H9 (cell line): ENCODE data around the gene RFFL. TPM values are rescaled to one million over a fixed set of nuclear protein-coding genes. Genes with fewer than 3 reads are reported as not detected.

Experiments
- DNase-seq: peaks from one replicate; pipeline ENCODE4 v3.0.0-alpha.2; 2017
- H2AFZ ChIP-seq: one replicate; pipeline ENCODE4 v1.6.1; 2013; ENCODE audit warnings: mild to moderate bottlenecking, low read length, control low read depth, moderate library complexity
- H2AK5ac ChIP-seq: 2 replicates; pipeline ENCODE4 v1.6.1; 2013; ENCODE audit warnings: low read length, control low read depth, mixed read lengths; ENCODE audit not compliant: insufficient read length
- H2BK120ac ChIP-seq: one replicate; pipeline ENCODE4 v1.6.1; 2013; ENCODE audit warnings: low read depth, mild to moderate bottlenecking, low read length, control low read depth, inconsistent platforms; ENCODE audit not compliant: poor library complexity, severe bottlenecking
- H2BK12ac ChIP-seq: 2 replicates; pipeline ENCODE4 v1.6.1; 2013; ENCODE audit warnings: low read length, control low read depth, mixed read lengths, low read depth; ENCODE audit not compliant: insufficient read length
- H2BK15ac ChIP-seq: 2 replicates; pipeline ENCODE4 v1.6.1; 2013; ENCODE audit warnings: low read depth, low read length, control low read depth
- H2BK20ac ChIP-seq: one replicate; pipeline ENCODE4 v1.6.1; 2013; ENCODE audit warnings: low read depth, mild to moderate bottlenecking, low read length, control low read depth, inconsistent platforms; ENCODE audit not compliant: poor library complexity, severe bottlenecking
- H2BK5ac ChIP-seq: 2 replicates; pipeline ENCODE4 v1.6.1; 2013; ENCODE audit warnings: low read length, control low read depth, mixed read lengths; ENCODE audit not compliant: insufficient read length
- H3K14ac ChIP-seq: 2 replicates; pipeline ENCODE4 v1.6.1; 2013; ENCODE audit warnings: low read length, control low read depth; ENCODE audit not compliant: insufficient read depth
- H3K18ac ChIP-seq: 2 replicates; pipeline ENCODE4 v1.6.1; 2013; ENCODE audit warnings: low read depth, mild to moderate bottlenecking, mixed read lengths, low read length, control low read depth; ENCODE audit not compliant: insufficient read length
- H3K23ac ChIP-seq: 2 replicates; pipeline ENCODE4 v1.6.1; 2013; ENCODE audit warnings: low read length, control low read depth, mixed read lengths, low read depth; ENCODE audit not compliant: insufficient read length
- H3K23me2 ChIP-seq: 2 replicates; pipeline ENCODE4 v1.6.1; 2013; ENCODE audit warnings: low read depth, mild to moderate bottlenecking, mixed read lengths, low read length, control low read depth; ENCODE audit not compliant: insufficient read length, poor library complexity, severe bottlenecking
- H3K27ac ChIP-seq: 2 replicates; pipeline ENCODE4 v1.5.1; 2013; ENCODE audit warnings: low read length, control low read depth, mixed read lengths, low read depth; ENCODE audit not compliant: insufficient read length
- H3K27me3 ChIP-seq: 2 replicates; pipeline ENCODE4 v1.6.1; 2013; ENCODE audit warnings: low read length, control low read depth, inconsistent platforms; ENCODE audit not compliant: insufficient read depth
- H3K4ac ChIP-seq: 2 replicates; pipeline ENCODE4 v1.6.1; 2013; ENCODE audit warnings: low read depth, mild to moderate bottlenecking, control low read depth, inconsistent platforms, low read length, moderate library complexity
- H3K4me1 ChIP-seq: 2 replicates; pipeline ENCODE4 v1.6.1; 2013; ENCODE audit warnings: low read length, control low read depth, inconsistent platforms; ENCODE audit not compliant: insufficient read depth
- H3K4me2 ChIP-seq: 2 replicates; pipeline ENCODE4 v1.6.1; 2013; ENCODE audit warnings: low read length, control low read depth, mixed read lengths; ENCODE audit not compliant: insufficient read length, insufficient read depth
- H3K56ac ChIP-seq: 2 replicates; pipeline ENCODE4 v1.6.1; 2013; ENCODE audit warnings: low read depth, mild to moderate bottlenecking, mixed read lengths, low read length, control low read depth; ENCODE audit not compliant: insufficient read length
- H3K79me1 ChIP-seq: 2 replicates; pipeline ENCODE4 v1.6.1; 2013; ENCODE audit warnings: low read depth, mild to moderate bottlenecking, moderate library complexity, low read length, control low read depth, inconsistent platforms; ENCODE audit not compliant: insufficient read depth, poor library complexity, severe bottlenecking
- H3K79me2 ChIP-seq: 2 replicates; pipeline ENCODE4 v1.6.1; 2013; ENCODE audit warnings: low read length, control low read depth, inconsistent platforms; ENCODE audit not compliant: insufficient read depth
- H3K9ac ChIP-seq: 2 replicates; pipeline ENCODE4 v1.6.1; 2013; ENCODE audit warnings: low read length, control low read depth, mixed read lengths; ENCODE audit not compliant: insufficient read length; ENCODE audit errors: extremely low read depth
- H3K9me3 ChIP-seq: one replicate; pipeline ENCODE4 v1.6.1; 2013; ENCODE audit warnings: low read depth, low read length, inconsistent platforms; ENCODE audit not compliant: control insufficient read depth
- H3T11ph ChIP-seq: one replicate; pipeline ENCODE4 v1.6.1; 2013; ENCODE audit warnings: mild to moderate bottlenecking, low read length, control low read depth, inconsistent platforms
- H4K20me1 ChIP-seq: one replicate; pipeline ENCODE4 v1.6.1; 2013; ENCODE audit not compliant: control insufficient read depth, insufficient read length, insufficient read depth
- H4K5ac ChIP-seq: 2 replicates; pipeline ENCODE4 v1.6.1; 2013; ENCODE audit warnings: low read depth, mild to moderate bottlenecking, mixed read lengths, low read length, control low read depth; ENCODE audit not compliant: insufficient read length
- H4K8ac ChIP-seq: replicated peaks from 2 replicates; pipeline ENCODE4 v1.6.1; 2013; ENCODE audit warnings: low read length, control low read depth, mixed read lengths, low read depth; ENCODE audit not compliant: insufficient read length
- H4K91ac ChIP-seq: 2 replicates; pipeline ENCODE4 v1.6.1; 2013; ENCODE audit warnings: low read depth, mild to moderate bottlenecking, moderate library complexity, mixed read lengths, low read length, control low read depth; ENCODE audit not compliant: insufficient read length
- H3K27ac Mint-ChIP-seq, 3 experiments: 2 replicates in 2 of 3; 3 replicates in 1 of 3; pipeline ENCODE4 v1.8.0; 2020 to 2021; ENCODE audit warnings: mixed read lengths in 3 of 3, mild to moderate bottlenecking in 1 of 3, moderate library complexity in 1 of 3
- H3K27me3 Mint-ChIP-seq: 2 replicates; pipeline ENCODE4 v1.8.0; 2021; ENCODE audit warnings: low read depth, mild to moderate bottlenecking, moderate library complexity, mixed read lengths
- H3K36me3 Mint-ChIP-seq, 3 experiments: 2 replicates in 2 of 3; 3 replicates in 1 of 3; pipeline ENCODE4 v1.8.0; 2020 to 2021; ENCODE audit warnings: low read depth in 3 of 3, mixed read lengths in 3 of 3; ENCODE audit not compliant: insufficient read depth in 1 of 3
- H3K4me1 Mint-ChIP-seq, 2 experiments: 2 replicates each; pipeline ENCODE4 v1.8.0; 2020; ENCODE audit warnings: mixed read lengths in 2 of 2
- H3K4me3 Mint-ChIP-seq, 2 experiments: 2 replicates in 1 of 2; 3 replicates in 1 of 2; pipeline ENCODE4 v1.8.0; 2020 to 2021; ENCODE audit warnings: mild to moderate bottlenecking in 2 of 2, mixed read lengths in 2 of 2, moderate library complexity in 1 of 2
- H3K9me3 Mint-ChIP-seq, 2 experiments: 2 replicates in 1 of 2; 3 replicates in 1 of 2; pipeline ENCODE4 v1.8.0; 2020; ENCODE audit warnings: mild to moderate bottlenecking in 2 of 2, mixed read lengths in 2 of 2, moderate library complexity in 1 of 2
- CTCF ChIP-seq: fragments of 200-600 bp; sonication (generic); conservative IDR thresholded peaks from 3 replicates; pipeline ENCODE4 v1.8.0; 2021; ENCODE audit warnings: antibody characterized with exemption, mild to moderate bottlenecking
- WGBS: extraction: QIAGEN DNeasy Blood & Tissue Kit; methylation state at CpG from one replicate; pipeline ENCODE4 v1.1.7; 2013; ENCODE audit warnings: missing lambda C conversion rate, low lambda C conversion rate, mixed read lengths; ENCODE audit not compliant: insufficient read length; ENCODE audit errors: extremely low coverage; 5-methylcytosine and 5-hydroxymethylcytosine counted together
- total RNA-seq: library from RNA; stranded (reverse); gene quantifications from 2 replicates; pipeline ENCODE4 v1.2.1, GENCODE V29; 2021

RFFL gene
- total RNA-seq, 1 experiment from 2014 or later = 21.1 TPM

DNA sequence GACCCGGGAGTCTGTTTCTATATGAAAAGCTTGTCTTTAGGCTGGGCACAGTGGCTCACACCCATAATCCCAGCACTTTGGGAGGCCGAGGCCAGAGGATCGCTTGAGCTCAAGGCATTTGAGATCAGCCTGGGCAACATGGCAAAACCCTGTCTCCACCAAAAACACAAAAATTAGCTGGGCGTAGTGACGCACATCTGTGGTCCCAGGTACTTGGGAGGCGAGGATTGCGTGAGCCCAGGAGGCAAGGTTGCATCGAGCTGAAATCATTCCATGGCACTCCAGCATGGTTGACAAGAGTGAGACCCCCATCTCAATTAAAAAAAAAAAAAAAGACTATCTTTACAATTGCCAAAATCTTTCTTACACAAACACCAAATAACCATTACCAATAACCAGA, 22.7 kb upstream of the RFFL start:
- Mint-ChIP-seq H3K4me1 (peaks cover 61 to 63% of the 10 kb centered on the region in 2 experiments), H3K27ac (no peak overlapping the region), H3K9me3 (no peaks in the 10 kb centered on the region), H3K4me3 (no peak overlapping the region), H3K36me3 (no peaks in the 10 kb centered on the region), H3K27me3 (no peaks in the 10 kb centered on the region; the same call in 1 of the 2 replicates)
- no peak for TF ChIP-seq CTCF
- no peaks in the 10 kb centered on the region for H3K79me1 ChIP-seq
- H2AK5ac ChIP-seq = no peak overlapping the region
- no peak overlapping the region for H4K8ac ChIP-seq
- no peaks in the 10 kb centered on the region for H3K27me3 ChIP-seq
- H3K9me3 ChIP-seq = no peaks in the 10 kb centered on the region
- H3K18ac ChIP-seq = no peak overlapping the region
- H2BK15ac ChIP-seq = no peak overlapping the region
- peaks cover 5% of the 10 kb centered on the region; the same call in 1 of the 2 replicates for H3K4me1 ChIP-seq
- H3K4me2 ChIP-seq = no peak overlapping the region
- H3K9ac ChIP-seq = no peak overlapping the region
- H2BK20ac ChIP-seq = no peak overlapping the region
- no peak for DNase-seq
- no peaks in the 10 kb centered on the region; the same call in 1 of the 2 replicates for H3K79me2 ChIP-seq
- H4K20me1 ChIP-seq = no peaks in the 10 kb centered on the region
- H3T11ph ChIP-seq = no peak overlapping the region
- H2BK5ac ChIP-seq = no peak overlapping the region
- WGBS = no CpG with 5 or more reads among the region's 8 CpGs
- no peak overlapping the region for H4K91ac ChIP-seq
- no peak overlapping the region for H3K23ac ChIP-seq
- H2AFZ ChIP-seq = no peak overlapping the region
- no peak overlapping the region for H3K14ac ChIP-seq
- no peak overlapping the region for H3K4ac ChIP-seq
- no peak overlapping the region for H3K27ac ChIP-seq
- H2BK120ac ChIP-seq = no peak overlapping the region
- H3K56ac ChIP-seq = no peak overlapping the region
- no peak overlapping the region for H4K5ac ChIP-seq
- no peak overlapping the region for H2BK12ac ChIP-seq
- peaks cover 15% of the 10 kb centered on the region for H3K23me2 ChIP-seq
